Measurements from ENCODE around the gene ERLEC1.
"Not testable (repeated sequence)": the region's sequence is repeated elsewhere in the genome, so short reads cannot be mapped to it uniquely, and the experiment has no call there.

ERLEC1 gene

GRCh38 chr2:53784436-53784835 lies 2.4 kb upstream of the ERLEC1 start:
- DNase-seq = no peak

GRCh38 chr2:53785366-53785765 lies 1.5 kb upstream of the ERLEC1 start:
- no peak for DNase-seq

- peak; percentile 18 for DNase-seq
Measured at GRCh38 chr2:53786352-53786704, 516 bp upstream of the ERLEC1 start.

- DNase-seq = no peak
Measured at GRCh38 chr2:53787614-53788289, 908 bp downstream of the ERLEC1 start.

DNA sequence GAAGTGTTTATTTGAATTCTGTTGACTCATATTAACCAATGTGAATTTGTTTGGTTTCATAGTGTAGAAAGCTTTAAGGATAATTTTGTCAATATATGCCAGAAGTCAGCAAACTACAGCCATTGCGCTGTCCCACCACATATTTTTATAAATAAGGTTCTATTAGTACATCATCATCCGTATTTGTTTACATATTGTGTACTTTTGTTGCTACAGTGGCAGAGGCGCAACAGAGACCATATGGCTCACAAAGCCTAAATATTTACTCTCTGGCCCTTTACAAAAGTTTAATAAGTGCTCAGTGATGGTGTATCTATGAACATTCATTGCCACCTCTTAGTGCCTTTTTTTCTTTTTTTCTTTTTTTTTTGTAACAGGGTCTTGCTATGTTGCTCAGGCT lies 6.4 kb downstream of the ERLEC1 start:
- DNase-seq = no peak

GRCh38 chr2:53793821-53794220 lies 7.0 kb downstream of the ERLEC1 start:
- no peak for DNase-seq

GRCh38 chr2:53801547-53801946 lies 14.7 kb downstream of the ERLEC1 start:
- no peak for DNase-seq

GRCh38 chr2:53802617-53803151 lies 15.8 kb downstream of the ERLEC1 start:
- DNase-seq = no peak

DNA sequence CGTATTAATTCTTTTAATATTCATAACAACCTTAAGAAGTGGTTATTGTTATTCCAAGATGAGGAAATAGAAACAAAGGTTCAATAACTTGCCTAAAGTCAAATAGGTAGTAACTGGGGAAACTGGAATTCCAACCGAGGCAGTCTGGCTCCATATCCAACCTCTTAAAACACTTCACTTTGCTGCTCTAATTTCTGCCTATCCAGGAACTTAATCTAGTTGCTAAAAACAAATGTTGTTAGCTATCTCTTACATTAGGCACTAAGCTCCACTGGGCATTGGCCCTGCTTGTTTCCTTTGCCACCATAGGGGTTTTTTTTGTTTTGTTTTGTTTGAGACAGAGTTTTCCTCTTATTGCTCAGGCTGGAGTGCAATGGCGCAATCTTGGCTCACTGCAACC lies 24.8 kb downstream of the ERLEC1 start:
- no peak for DNase-seq

GRCh38 chr2:53813151-53813550 lies 26.3 kb downstream of the ERLEC1 start:
- no peak for DNase-seq

DNA sequence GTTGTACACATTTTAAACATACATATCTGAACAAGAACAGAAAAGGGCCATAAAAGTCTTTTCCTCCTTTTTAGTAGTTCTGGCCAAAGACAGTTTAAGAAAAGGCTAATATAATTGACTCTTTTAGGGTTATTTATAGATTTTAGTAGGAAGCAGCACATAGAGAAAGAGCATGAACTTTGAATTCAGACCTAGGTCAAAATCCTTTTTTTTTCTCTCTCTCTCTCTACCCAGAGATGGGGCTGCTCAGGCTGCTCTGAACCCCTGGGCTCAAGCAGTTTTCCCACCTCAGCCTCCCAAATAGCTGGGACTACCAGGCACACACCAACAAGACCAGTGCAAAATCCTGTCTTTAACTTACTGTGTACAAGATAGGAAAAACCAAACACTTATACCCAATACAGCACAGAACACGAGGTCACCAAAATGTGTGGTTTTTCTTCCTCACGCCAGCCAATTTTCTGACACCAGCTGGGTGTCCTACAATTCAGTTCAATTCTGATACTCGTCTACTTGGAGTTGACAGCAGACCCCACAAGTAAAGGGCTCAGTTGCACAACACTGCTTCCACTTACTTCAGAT lies 32.1 kb downstream of the ERLEC1 start:
- no peak for DNase-seq

GRCh38 chr2:53819634-53820033 lies 32.8 kb downstream of the ERLEC1 start:
- no peak for DNase-seq

GRCh38 chr2:53820048-53820447 lies 33.2 kb downstream of the ERLEC1 start:
- DNase-seq = no peak

- DNase-seq = no peak
Measured at GRCh38 chr2:53820711-53821110, 33.9 kb downstream of the ERLEC1 start.

GRCh38 chr2:53821810-53822209 lies 35.0 kb downstream of the ERLEC1 start:
- DNase-seq = no peak

DNA sequence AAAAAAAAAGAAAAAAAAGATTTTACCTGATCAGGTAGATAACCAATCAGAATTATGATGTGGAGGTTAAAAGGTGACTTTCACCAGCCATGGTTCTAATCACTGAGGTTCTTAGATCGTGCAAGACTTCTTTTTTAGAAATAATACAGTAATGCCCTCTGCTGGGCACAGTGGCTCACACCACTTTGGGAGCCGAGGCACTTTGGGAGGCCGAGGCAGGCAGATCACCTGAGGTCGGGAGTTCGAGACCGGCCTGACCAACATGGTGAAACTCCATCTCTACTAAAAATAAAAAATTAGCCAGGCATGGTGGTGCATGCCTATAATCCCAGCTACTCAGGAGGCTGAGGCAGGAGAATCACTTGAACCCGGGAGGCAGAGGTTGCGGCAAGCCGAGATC lies 36.8 kb downstream of the ERLEC1 start:
- DNase-seq = not testable (repeated sequence)

DNA sequence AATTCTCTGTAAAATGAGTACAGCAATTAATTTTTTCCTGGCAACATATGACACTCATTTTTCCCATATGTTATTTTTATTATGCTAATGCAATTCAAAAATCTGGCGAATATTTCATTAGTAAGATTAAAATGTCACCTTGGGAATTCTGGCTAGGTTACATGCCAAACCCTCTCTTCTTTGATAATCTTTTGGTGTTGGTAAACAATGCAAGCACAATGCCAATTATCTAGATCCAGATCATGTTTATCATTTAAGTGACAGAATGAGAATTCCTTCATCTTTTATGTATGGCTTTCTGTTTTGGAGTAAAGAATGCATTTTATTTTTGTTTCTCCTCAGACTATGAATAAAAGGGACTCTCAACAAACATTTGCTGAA lies 39.2 kb downstream of the ERLEC1 start:
- no peak for DNase-seq

DNA sequence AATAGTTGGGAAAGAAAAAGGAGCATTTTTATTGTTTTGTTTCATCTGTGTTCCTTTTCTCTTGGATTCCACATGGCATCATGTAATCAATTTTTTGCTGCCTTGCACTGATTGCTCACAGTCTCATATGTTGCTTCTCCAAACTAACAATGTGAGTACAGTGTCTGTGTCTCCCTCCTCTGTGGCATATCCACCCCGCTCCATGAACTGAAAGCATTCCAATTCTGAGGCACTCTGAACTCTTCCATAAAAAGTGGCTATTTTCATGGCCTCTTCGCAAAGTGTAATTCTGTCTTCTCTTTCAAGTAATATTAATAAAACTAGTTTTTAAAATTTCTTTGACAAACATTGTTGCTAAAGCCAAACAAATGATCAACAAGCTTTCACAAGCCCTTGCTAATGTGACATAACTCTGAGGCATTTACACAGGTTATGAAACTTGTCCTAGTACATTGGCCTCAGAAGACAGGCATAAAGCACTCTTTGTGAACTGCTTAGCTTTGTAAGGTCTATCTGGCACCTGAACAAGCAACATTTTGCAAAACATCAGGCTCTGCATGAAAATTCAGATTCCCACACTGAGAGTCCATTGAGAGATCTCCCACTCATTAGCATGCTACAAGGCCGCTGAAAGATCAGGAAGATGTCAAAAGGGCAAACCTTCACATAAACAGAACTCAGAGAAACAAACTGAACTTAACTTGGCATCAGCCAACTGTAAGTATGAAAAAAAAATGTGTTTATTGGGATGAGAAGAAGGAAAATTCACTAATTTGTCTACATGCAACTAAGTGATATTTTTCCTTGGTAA lies 39.9 kb downstream of the ERLEC1 start:
- DNase-seq = no peak

GRCh38 chr2:53827398-53828175 lies 40.7 kb downstream of the ERLEC1 start:
- DNase-seq = no peak

- DNase-seq = no peak
Measured at GRCh38 chr2:53828331-53828730, 41.5 kb downstream of the ERLEC1 start.

- DNase-seq = no peak
Measured at GRCh38 chr2:53829273-53829979, 42.6 kb downstream of the ERLEC1 start.

DNA sequence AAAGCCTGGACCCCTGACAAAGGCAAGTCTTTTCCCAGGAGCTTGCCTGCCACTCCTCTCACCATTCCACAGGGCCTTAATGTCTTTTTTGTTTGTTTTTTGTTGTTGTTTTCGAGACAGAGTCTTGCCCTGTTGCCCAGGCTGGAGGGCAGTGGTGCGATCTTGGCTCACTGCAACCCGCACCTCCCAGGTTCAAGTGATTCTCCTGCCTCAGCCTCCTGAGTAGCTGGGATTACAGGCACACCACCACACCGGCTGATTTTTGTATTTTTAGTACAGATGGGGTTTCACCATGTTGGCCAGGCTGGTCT lies 43.1 kb downstream of the ERLEC1 start:
- not testable (repeated sequence) for DNase-seq

GRCh38 chr2:53840580-53840979 lies 53.7 kb downstream of the ERLEC1 start:
- DNase-seq = no peak
